SK-N-SH (cell line): ENCODE results near the gene RPL26. TPM values are rescaled to one million over a fixed set of nuclear protein-coding genes. Genes with fewer than 3 reads are reported as not detected.

Source experiments
- CTCF ChIA-PET: fragments of 300-600, 350-600 bp; formaldehyde crosslinking; extraction: SDS; loops from one replicate; lab custom pipeline; 2021; lab: Yijun Ruan, JAX
- POLR2A ChIA-PET: fragments of 350-600 bp; sonication (Branson Sonifier 250); formaldehyde crosslinking; extraction: SDS; loops from one replicate; lab custom pipeline; 2020; ENCODE audit warnings: antibody characterized with exemption, inconsistent platforms; lab: Yijun Ruan, JAX
- DNase-seq: peaks from one replicate; pipeline ENCODE4 v3.0.0; 2012
- H2AFZ ChIP-seq: fragments of 200-600 bp; sonication (generic); 2 replicates; pipeline ENCODE4 v1.8.1; 2016; ENCODE audit warnings: antibody characterized with exemption, mild to moderate bottlenecking, low read depth
- H3F3A ChIP-seq: fragments of 200-600 bp; sonication (generic); replicated peaks from 2 replicates; pipeline ENCODE3; 2016; ENCODE audit warnings: antibody characterized with exemption, mild to moderate bottlenecking; ENCODE audit not compliant: insufficient read depth
- H3K27ac ChIP-seq, 2 experiments: fragments of 200-500 bp in 1 of 2; fragments of 200-600 bp in 1 of 2; sonication (Bioruptor generic) in 1 of 2; sonication (generic), shearing (Covaris generic) in 1 of 2; 2 replicates each; pipeline versions ENCODE4 v1.5.1 to v1.6.1; 2014 to 2016; ENCODE audit warnings: low read depth in 2 of 2, inconsistent platforms in 1 of 2, low read length in 1 of 2, mild to moderate bottlenecking in 1 of 2, mixed read lengths in 1 of 2
- H3K27me3 ChIP-seq: fragments of 200-600 bp; sonication (generic), shearing (Covaris generic); 2 replicates; pipeline ENCODE4 v1.6.1; 2016; ENCODE audit warnings: mixed run types; ENCODE audit not compliant: insufficient read depth
- H3K36me3 ChIP-seq, 2 experiments: fragments of 200-500 bp in 1 of 2; fragments of 200-600 bp in 1 of 2; sonication (Bioruptor generic) in 1 of 2; sonication (generic) in 1 of 2; replicated peaks in 1 of 2; 2 replicates each; pipeline versions ENCODE3 to v1.5.1; 2014 to 2016; ENCODE audit warnings: low read length in 1 of 2, mild to moderate bottlenecking in 1 of 2; ENCODE audit not compliant: insufficient read depth in 2 of 2, control insufficient read depth in 1 of 2
- H3K4me1 ChIP-seq, 2 experiments: fragments of 200-500 bp in 1 of 2; fragments of 200-600 bp in 1 of 2; sonication (Bioruptor generic) in 1 of 2; sonication (generic), shearing (Covaris generic) in 1 of 2; 2 replicates each; pipeline versions ENCODE4 v1.5.1 to v1.6.1; 2014 to 2016; ENCODE audit warnings: low read depth in 1 of 2, low read length in 1 of 2, mixed run types in 1 of 2; ENCODE audit not compliant: insufficient read depth in 2 of 2, control insufficient read depth in 1 of 2
- H3K4me2 ChIP-seq: fragments of 200-600 bp; sonication (generic), shearing (Covaris generic); 2 replicates; pipeline ENCODE4 v1.6.1; 2017; ENCODE audit warnings: mixed run types
- H3K4me3 ChIP-seq, 2 experiments: fragments of 200-500 bp in 1 of 2; fragments of 200-600 bp in 1 of 2; sonication (Bioruptor generic) in 1 of 2; sonication (generic), shearing (Covaris generic) in 1 of 2; 2 replicates each; pipeline versions ENCODE4 v1.5.1 to v1.8.1; 2014 to 2016; ENCODE audit warnings: low read depth in 2 of 2, inconsistent platforms in 1 of 2, low read length in 1 of 2, mild to moderate bottlenecking in 1 of 2, mixed read lengths in 1 of 2, moderate library complexity in 1 of 2
- H3K79me2 ChIP-seq: fragments of 200-600 bp; sonication (generic); 2 replicates; pipeline ENCODE4 v1.8.1; 2017; ENCODE audit warnings: mild to moderate bottlenecking; ENCODE audit not compliant: insufficient read depth
- H3K9ac ChIP-seq: fragments of 200-600 bp; sonication (generic); 2 replicates; pipeline ENCODE4 v1.6.1; 2017; ENCODE audit warnings: mixed run types
- H3K9me2 ChIP-seq: fragments of 200-600 bp; sonication (generic); 2 replicates; pipeline ENCODE4 v1.6.1; 2017; ENCODE audit warnings: mixed run types
- H3K9me3 ChIP-seq: fragments of 200-600 bp; sonication (generic); 2 replicates; pipeline ENCODE4 v1.6.1; 2017; ENCODE audit warnings: mixed run types, mild to moderate bottlenecking, moderate library complexity
- H4K20me1 ChIP-seq: fragments of 200-600 bp; sonication (generic); 2 replicates; pipeline ENCODE4 v1.6.1; 2017; ENCODE audit warnings: mild to moderate bottlenecking, mixed run types; ENCODE audit not compliant: insufficient read depth
- CHD2 ChIP-seq: fragments of 150-350 bp; IDR thresholded peaks from 2 replicates; pipeline ENCODE4 v1.6.1; 2018; ENCODE audit warnings: low read length; ENCODE audit not compliant: partially characterized antibody
- CTCF ChIP-seq: fragments of 200-600 bp; sonication (generic); IDR thresholded peaks from 2 replicates; pipeline ENCODE4 v1.6.1; 2017; ENCODE audit warnings: antibody characterized with exemption, mild to moderate bottlenecking, moderate library complexity
- ELF1 ChIP-seq: IDR thresholded peaks from 2 replicates; pipeline ENCODE4 v1.4.0; 2012
- FOSL2 ChIP-seq: IDR thresholded peaks from 2 replicates; pipeline ENCODE4 v1.4.0; 2012; ENCODE audit warnings: low read depth, mild to moderate bottlenecking, moderate library complexity, borderline replicate concordance
- FOXM1 ChIP-seq: IDR thresholded peaks from 2 replicates; pipeline ENCODE4 v1.4.0; 2012; ENCODE audit warnings: low read depth, mild to moderate bottlenecking
- GABPA ChIP-seq: IDR thresholded peaks from 2 replicates; pipeline ENCODE4 v1.4.0; 2012; ENCODE audit warnings: low read depth, mild to moderate bottlenecking
- GATA2 ChIP-seq: sonication (generic); formaldehyde crosslinking; IDR thresholded peaks from 2 replicates; pipeline ENCODE4 v1.5.0; 2020; ENCODE audit warnings: mild to moderate bottlenecking, missing genetic modification reagents
- JUND ChIP-seq: IDR thresholded peaks from 2 replicates; pipeline ENCODE4 v1.4.0; 2012
- MXI1 ChIP-seq: IDR thresholded peaks from 2 replicates; pipeline ENCODE4 v1.6.1; 2012; ENCODE audit warnings: mild to moderate bottlenecking, low read depth, low read length, improper control_type of control experiment
- NFIC ChIP-seq: IDR thresholded peaks from 2 replicates; pipeline ENCODE4 v1.4.0; 2012; ENCODE audit warnings: borderline replicate concordance
- PBX3 ChIP-seq: IDR thresholded peaks from 2 replicates; pipeline ENCODE4; 2012
- RAD21 ChIP-seq: IDR thresholded peaks from 2 replicates; pipeline ENCODE4 v1.6.1; 2012; ENCODE audit warnings: mild to moderate bottlenecking, low read length
- RCOR1 ChIP-seq: fragments of 150-350 bp; IDR thresholded peaks from 2 replicates; pipeline ENCODE4 v1.6.1; 2017; ENCODE audit warnings: antibody characterized with exemption, low read length
- REST ChIP-seq: IDR thresholded peaks from 2 replicates; pipeline ENCODE4 v1.6.1; 2012; ENCODE audit warnings: mild to moderate bottlenecking, low read depth, low read length, moderate library complexity
- RFX5 ChIP-seq: IDR thresholded peaks from 2 replicates; pipeline ENCODE4 v1.6.1; 2012; ENCODE audit warnings: mild to moderate bottlenecking, improper control_type of control experiment, low read length
- RXRA ChIP-seq: IDR thresholded peaks from 2 replicates; pipeline ENCODE4 v1.4.0; 2012; ENCODE audit warnings: low read depth, mild to moderate bottlenecking, borderline replicate concordance
- SIN3A ChIP-seq: IDR thresholded peaks from 2 replicates; pipeline ENCODE4 v1.6.1; 2012; ENCODE audit warnings: low read depth, mild to moderate bottlenecking, low read length, moderate library complexity, borderline replicate concordance
- TCF12 ChIP-seq: IDR thresholded peaks from 2 replicates; pipeline ENCODE4 v1.4.0; 2012
- TEAD4 ChIP-seq: IDR thresholded peaks from 2 replicates; pipeline ENCODE4 v1.4.0; 2012; ENCODE audit warnings: mild to moderate bottlenecking, borderline replicate concordance; ENCODE audit not compliant: insufficient read depth
- YY1 ChIP-seq: IDR thresholded peaks from 2 replicates; pipeline ENCODE4 v1.4.0; 2012; ENCODE audit warnings: low read depth, mild to moderate bottlenecking
- WGBS: methylation state at CpG from one replicate; pipeline ENCODE4 v1.1.6; 2017; ENCODE audit warnings: low lambda C conversion rate; 5-methylcytosine and 5-hydroxymethylcytosine counted together
- polyA plus RNA-seq, 3 experiments: library from polyadenylated mRNA; depleted of rRNA; stranded (reverse); fragments of >200 nt; gene quantifications; 2 replicates each; pipeline ENCODE4 v1.2.3, GENCODE V29; 2012

RPL26 gene
- polyA plus RNA-seq, 1 of the 3 experiments (the other 2 are of a cell fraction): 4,770 TPM

- WGBS: 77% methylated on average over 5 of the region's 5 CpGs
- no peak overlapping the region for H3K27ac ChIP-seq
- H3K9me3 ChIP-seq: no peaks in the 10 kb centered on the region
- H3K4me1 ChIP-seq: no peaks in the 10 kb centered on the region; a peak in 1 of 4 replicates
- H3F3A ChIP-seq: no peaks in the 10 kb centered on the region
- peaks cover 0 to 3% of the 10 kb centered on the region in 2 experiments for H3K36me3 ChIP-seq
- H3K9ac ChIP-seq: no peak overlapping the region
- H3K9me2 ChIP-seq: no peaks in the 10 kb centered on the region
- H3K4me3 ChIP-seq: no peak overlapping the region
- no peak for DNase-seq
- no peak overlapping the region for H2AFZ ChIP-seq
- no peak overlapping the region for H3K4me2 ChIP-seq
- H3K79me2 ChIP-seq: no peaks in the 10 kb centered on the region
- POLR2A ChIA-PET: no interaction called here
- H3K27me3 ChIP-seq: no peaks in the 10 kb centered on the region
- no peak for TF ChIP-seq CTCF
- TF ChIP-seq JUND: peak; percentile 21; the same call in 1 of the 2 replicates
- TF ChIP-seq ELF1: no peak
- TF ChIP-seq FOSL2: peak; percentile 44; the same call in 1 of the 2 replicates
- TF ChIP-seq MXI1: no peak
- peak; percentile 62 for TF ChIP-seq TCF12
- TF ChIP-seq RFX5: no peak
- TF ChIP-seq, all 33 proteins: peak for 3
- CTCF ChIA-PET: interaction anchor here (0.8 to 1.5 kb wide), 2 partner anchors 11 to 23 kb away, joined by 3 to 4 read pairs; no protein-coding TSS in a partner anchor
- no peaks in the 10 kb centered on the region for H4K20me1 ChIP-seq
These were observed 23.2 kb downstream of the RPL26 start for GRCh38 chr17:8359769-8360168.

- no peak for DNase-seq
- TF ChIP-seq RCOR1: no peak
- no peak for TF ChIP-seq MXI1
- no peak for TF ChIP-seq FOXM1
- no peak for TF ChIP-seq YY1
- TF ChIP-seq NFIC: no peak
- TF ChIP-seq GATA2 (CRISPR knock-in tag): no peak
- no peak for TF ChIP-seq RXRA
- no peak for TF ChIP-seq REST
- TF ChIP-seq GABPA: no peak
- no peak for TF ChIP-seq PBX3
- no peak for TF ChIP-seq CTCF
- TF ChIP-seq CHD2: no peak
- no peak for TF ChIP-seq FOSL2
- TF ChIP-seq SIN3A: no peak
- no peak for TF ChIP-seq RAD21
- TF ChIP-seq TEAD4: no peak
- no peaks in the 10 kb centered on the region for H3K79me2 ChIP-seq
- no peaks in the 10 kb centered on the region for H3K36me3 ChIP-seq
- H3K4me3 ChIP-seq: no peak overlapping the region
- no peaks in the 10 kb centered on the region for H3K9me2 ChIP-seq
- no peak overlapping the region for H2AFZ ChIP-seq
- H3K4me2 ChIP-seq: no peak overlapping the region
- H3K27me3 ChIP-seq: no peaks in the 10 kb centered on the region
- H3K9me3 ChIP-seq: no peaks in the 10 kb centered on the region
- H3K4me1 ChIP-seq: no peaks in the 10 kb centered on the region; a peak in 1 of 4 replicates
- H3K27ac ChIP-seq: no peak overlapping the region
- H3F3A ChIP-seq: no peaks in the 10 kb centered on the region
- WGBS: 86% methylated on average over 3 of the region's 3 CpGs
- POLR2A ChIA-PET: no interaction called here
- no peaks in the 10 kb centered on the region for H4K20me1 ChIP-seq
- CTCF ChIA-PET: interaction anchor here (1.4 kb wide), 1 partner anchor 18 kb away, joined by 7 read pairs; the partner anchor contains the start of gene KRABD2
- no peak overlapping the region for H3K9ac ChIP-seq
These were observed 25.1 kb downstream of the RPL26 start for GRCh38 chr17:8357910-8358309.
